NK-92 (cell line): ENCODE measurements around the gene MCL1.
"Not testable (repeated sequence)": the region's sequence is repeated elsewhere in the genome, so short reads cannot be mapped to it uniquely, and the experiment has no call there.

Experiments used
- DNase-seq: peaks from one replicate; lab custom pipeline; 2025; ENCODE audit not compliant: unreplicated experiment; lab: John Stamatoyannopoulos, UW

The MCL1 gene

DNA sequence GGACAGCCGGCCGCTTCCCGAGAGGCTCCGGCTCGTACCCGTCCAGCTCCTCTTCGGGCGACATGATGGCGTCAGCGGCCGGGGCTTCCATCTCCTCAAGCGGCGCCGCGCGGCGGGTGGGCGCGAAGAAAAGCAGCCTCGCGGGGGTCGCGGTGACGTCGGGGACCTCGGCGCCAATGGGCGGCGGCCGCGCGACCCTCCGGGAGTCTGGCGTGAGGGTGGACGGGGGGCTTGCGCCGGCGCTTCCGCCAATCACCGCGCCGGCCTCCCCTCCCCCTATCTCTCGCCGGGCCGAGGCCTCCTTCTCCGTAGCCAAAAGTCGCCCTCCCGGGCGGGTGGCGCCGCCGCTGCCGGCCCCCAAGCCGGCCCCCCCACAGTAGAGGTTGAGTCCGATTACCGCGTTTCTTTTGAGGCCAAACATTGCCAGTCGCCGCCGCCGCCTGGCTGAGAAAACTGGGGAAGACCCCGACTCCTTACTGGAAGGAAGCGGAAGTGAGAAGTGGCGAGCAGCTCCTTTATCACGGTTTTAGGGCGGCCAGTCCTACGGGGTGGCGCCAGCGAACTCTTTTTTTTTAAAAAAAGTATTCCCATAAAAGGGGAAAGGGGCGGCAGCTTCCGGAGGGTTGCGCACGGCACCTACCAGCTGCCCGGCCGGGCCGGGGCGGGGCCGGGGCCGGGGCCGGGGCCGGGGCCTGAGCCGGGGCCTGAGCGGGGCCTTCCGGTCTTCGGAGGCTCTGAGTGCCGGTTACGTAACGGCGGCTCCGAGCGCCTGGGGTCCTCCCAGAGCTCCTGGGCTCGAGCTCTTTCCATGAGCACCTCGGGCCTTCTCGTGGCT lies at the start of gene MCL1:
TSS of gene MCL1 (minus strand) at position 501 of the 835 bp plus-strand sequence. CDS start at position 421, 80 bp downstream.
- DNase-seq = no peak

DNA sequence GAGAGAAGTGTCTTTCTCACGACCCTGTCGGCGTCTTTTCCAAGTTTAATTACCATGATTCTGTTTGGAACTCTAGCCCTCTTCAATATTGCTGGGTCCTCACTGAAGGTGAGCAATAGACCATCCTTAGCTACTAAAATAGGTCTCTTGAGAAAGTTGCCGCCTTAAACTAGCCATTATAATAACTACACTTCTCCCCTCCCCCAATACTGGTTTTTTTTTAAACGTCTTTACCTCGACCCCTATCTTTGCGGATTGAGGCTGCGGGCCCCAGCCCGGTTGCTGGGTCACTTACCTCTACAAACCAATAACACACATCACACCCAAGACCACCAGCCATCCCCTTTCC lies 49.3 kb upstream of the MCL1 start:
- no peak for DNase-seq

DNA sequence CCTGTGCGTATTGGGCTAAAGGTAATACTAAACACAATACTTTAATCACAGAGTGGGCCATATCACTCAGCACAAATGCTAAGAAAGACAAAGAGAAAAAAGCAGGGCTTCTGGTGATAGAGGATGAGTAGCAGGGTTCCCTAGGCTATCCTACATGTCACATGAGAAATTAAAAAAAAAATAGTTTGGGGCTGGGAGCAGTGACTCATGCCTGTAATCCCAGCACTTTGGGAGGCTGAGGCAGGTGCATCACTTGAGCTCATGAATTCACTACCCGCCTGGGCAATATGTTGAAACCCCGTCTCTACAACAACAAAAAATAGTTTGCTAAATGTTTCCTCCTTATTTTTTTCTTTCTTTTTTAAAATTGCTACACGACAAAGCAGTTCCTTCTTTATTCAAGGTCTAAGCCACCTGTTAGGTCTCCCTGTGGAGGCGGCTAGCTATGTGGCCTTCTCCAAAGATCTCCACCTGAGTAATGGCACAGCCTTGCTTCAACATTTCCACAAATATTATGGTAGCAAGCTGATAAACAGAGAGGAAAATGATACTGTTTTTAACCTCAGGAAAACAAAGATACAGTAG lies 48.5 kb upstream of the MCL1 start:
- no peak for DNase-seq

DNA sequence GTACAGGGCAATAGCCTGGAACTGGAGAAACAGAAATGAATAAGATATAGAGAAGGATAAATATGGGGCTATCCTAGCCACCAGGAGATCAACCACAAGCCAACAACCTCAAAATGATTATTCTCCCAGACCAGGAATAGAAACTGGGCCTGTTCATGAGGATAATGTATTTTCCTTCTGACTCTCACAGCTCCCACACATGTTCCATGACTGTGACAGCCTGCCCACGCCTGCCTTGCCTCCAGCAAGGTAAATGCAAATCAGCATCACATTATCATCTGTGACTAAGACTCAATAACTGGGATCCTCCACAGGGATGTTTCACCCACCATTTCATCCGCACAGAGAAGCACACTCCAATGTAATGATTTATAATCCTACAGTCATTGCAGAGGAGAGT lies 46.7 kb upstream of the MCL1 start:
- no peak for DNase-seq

- DNase-seq = not testable (repeated sequence)
These were observed 45.1 kb upstream of the MCL1 start for GRCh38 chr1:150624546-150624945.

DNA sequence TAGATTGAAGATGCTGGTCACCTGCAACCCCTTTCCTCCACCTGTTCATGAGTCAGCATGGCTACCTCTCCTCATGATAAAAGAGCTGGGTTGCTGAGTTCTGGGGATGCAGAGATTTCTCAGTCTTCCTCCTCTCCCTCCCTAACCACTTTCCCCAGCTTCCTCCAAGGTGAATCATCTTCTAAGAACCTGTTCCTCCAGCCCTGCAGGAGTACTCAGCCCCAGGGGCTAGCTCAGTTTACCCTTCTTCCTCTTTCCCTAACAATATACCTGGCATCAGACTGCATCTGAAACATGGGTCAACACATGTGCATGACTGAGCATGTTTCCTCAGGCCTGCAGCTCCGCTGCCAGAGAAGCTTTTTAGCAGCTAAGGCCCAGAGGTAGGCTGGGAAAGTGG lies 44.7 kb upstream of the MCL1 start:
- DNase-seq = not testable (repeated sequence)

DNA sequence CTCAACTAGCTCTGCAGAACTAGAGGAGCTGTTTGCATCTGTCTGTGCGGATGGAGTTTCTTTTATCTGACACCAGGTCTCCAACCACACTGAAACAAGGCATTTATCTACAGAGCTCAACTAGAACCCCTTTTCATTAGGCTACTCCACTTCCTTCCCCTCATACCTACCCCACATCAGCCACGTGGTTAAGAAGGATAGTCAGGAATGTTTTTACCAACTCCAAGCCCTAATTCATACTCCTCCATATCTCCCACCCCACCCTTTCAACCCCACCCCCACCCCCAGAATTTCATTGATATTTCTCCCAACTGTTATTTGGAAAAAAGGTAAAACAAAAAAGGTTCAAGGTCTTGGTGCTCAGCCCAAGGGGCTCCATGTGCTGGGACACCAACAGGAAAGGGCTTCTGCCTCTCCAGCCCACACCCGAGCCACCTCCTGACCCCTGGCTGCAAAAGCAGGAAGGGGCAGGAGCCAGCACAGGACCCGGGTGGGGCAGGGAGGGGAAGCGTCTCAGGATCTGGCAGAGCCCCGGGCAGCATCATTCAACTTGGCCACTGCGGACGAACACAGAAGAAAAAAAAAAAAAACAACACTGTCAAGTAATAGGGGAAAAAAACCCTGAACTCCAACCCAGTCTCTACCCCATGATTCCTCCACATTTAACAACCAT lies 43.0 kb upstream of the MCL1 start:
- no peak for DNase-seq

DNA sequence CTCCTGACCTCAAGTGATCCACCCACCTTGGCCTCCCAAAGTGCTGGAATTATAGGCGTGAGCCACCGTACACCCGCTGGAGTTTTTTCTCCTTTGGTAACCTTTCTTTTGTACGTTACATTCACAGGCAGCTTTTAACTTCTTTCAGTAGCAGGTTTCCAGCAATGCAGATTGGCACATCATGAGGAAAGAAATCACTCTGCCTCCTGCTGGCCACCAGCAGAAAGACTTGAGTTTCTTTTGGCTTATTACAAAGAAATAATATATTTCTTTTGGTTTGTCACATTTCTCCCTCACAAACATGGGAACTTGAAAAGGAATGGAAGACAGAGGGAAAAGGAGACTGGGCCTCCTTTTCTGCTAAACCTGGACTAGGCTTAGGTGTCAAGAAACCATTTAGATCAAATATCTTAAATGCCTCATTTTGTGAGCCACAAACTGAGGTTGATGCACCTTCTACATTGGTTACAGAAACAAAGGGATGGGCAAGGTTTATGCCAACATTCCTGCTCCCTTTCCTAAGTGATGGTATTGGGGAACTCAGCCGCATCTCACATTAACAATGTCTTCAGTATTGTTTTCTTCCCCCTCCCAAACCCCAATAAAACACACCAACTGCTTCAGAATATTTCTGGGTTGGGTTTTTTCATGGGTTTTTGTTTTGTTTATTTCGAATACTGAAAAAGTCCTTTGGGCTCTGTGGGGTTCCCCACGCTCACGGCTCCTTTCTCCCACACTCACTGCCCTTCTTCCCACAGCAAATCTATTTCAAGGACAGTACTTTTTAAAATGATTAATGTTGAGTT lies 42.3 kb upstream of the MCL1 start:
- DNase-seq = no peak

- DNase-seq = no peak
These were observed 41.5 kb upstream of the MCL1 start for GRCh38 chr1:150620919-150621318.

DNA sequence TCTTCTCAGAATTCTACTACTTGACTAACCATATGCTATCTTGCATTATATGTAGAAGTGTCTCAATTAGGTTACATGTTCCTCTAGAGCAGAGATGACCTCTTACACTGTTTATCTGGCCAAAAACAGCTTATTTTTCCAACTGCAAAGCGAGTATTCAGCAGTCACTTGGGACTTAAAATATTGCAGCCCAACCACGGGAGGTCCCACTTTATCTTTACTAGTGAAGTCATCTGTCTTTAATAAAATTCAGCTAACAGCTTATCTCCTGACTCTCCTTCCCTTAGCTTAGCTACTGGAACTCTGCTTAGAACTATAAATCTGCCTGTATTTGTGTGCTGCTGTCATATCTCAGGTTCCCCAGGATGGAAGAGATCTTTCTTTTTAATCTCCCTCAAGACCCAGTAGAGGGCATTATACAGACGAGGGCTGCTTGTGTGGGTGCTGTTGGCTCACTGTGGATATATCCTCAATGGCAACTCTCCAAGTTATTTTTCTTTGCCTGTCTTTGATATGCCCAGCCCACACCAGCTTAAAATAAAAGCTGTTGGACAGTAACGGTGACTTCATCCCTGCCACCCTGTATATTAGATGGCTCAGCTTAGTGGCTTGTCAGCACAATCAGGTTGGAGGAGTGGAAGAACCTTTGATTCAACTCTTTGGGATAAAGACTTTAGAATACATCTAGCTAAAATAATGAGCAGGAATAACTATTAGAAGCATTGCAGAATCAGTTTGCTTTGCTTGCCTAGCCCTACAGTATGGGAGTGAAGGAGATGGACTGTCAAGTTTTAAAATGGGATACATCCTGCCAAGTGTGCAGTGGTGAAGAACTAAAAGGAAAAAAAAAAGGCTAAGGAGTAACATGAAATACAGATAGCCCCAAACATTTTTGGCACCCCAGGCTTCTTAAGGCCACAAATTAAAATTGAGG lies 40.4 kb upstream of the MCL1 start:
- no peak for DNase-seq

- DNase-seq = no peak
These were observed 36.2 kb upstream of the MCL1 start for GRCh38 chr1:150615346-150616201.

DNA sequence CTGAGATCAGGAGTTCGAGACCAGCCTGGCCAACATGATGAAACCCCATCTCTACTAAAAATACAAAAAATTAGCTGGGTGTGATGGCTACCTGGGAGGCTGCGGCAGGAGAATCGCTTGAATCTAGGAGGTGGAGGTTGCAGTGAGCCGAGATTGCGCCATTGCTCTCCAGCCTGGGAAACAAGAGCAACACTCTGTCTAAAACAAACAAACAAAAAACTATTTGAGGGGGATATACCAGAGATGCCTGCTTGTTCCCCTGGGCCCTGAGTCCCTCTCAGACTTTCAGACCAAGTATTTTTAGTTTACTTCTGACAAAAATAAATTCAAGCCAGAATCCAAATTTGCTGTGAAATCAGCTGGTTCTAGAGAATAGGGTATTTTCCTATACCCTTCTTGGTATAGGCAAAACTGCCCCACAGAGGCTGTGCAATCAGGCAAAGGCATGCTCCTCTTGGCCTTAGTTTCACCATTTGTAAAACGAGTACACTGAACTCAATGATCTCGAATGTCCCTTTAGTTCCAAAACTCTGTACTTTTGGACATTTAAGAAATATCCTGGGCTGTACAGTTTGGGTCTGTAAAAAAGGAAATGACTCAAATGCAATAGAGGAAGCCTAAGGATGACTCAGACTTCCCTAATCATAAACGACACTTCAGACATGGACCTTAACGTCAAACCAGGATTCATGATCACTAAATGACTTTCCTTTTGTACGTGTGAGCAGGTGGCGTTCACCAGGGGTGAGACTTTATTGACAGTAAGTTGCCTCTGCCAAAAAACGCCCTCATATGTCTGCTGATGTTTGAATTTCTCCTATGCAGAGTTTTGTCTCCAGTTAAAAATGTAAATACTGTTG lies 33.9 kb upstream of the MCL1 start:
- DNase-seq = no peak

DNA sequence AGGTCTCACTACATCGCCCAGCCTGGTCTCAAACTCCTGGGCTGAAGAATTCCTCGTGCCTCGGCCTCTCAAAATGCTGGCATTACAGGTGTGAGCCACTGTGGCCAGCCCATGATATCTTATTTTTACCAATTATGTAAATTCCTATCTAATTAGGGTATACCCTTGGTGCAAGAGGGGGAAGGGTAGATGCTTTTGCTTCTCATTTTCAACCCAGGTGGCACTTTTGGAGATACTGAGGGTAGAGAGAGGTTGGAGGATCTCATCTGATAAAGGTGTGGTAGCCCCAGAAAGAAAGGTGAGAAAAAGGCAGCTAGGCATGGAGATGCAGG lies 32.6 kb upstream of the MCL1 start:
- DNase-seq = no peak

DNA sequence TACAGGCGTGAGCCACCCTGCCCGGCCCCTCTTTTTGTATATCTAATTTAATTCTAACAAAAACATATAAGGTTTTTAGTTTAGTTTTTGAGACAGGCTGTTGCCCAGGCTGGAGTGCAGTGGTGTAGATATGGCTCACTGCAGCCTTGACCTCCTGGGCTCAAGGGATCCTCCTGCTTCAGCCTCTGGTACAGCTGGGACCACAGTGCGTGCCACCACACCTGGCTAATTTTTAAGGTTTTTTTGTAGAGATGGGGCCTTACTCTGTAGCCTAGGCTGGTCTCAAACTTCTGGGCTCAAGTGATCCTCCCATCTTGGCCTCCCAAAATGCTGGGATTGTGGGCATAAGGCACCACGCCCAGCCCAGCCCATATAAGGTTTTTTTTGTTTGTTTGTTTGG lies 31.2 kb upstream of the MCL1 start:
- no peak for DNase-seq

DNA sequence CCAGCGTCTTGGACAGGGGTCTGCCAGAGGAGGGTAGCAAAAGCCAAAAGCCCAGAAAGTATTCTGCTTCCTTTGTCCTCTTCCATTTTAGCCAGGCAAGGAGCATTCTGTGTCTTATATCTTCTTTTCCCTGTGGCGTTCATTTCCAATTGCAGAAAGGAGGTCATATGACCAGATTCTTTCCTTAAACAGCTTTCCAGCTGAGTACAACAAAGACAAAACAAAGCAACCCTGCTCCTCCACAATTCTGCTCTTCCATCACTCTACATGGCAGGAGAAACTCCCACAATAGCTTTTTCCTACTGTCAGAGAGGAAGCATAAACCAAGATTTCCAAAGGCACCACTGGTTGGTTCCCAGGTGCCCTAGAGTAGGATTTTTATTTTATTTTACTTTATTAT lies 30.3 kb upstream of the MCL1 start:
- DNase-seq = no peak

- no peak for DNase-seq
These were observed 27.2 kb upstream of the MCL1 start for GRCh38 chr1:150606463-150607142.

- DNase-seq = not testable (repeated sequence)
These were observed 26.0 kb upstream of the MCL1 start for GRCh38 chr1:150605451-150605731.

DNA sequence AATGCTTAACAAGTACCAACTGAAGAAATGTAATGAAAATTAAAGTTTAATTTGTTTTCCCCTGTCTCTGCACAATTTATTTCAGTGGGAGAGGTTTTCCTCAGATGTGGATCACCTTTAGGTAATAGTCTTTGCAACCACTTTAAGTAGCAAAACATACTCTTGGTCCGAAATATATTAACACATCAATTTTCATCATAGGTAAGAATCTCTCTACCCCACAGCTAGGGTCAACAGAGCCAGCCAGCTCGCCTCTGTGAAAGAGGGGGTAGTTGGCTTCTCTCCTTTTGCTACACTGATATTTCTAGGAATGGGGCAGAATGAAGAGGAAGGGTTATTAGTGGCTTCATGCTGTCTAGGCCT lies 24.8 kb upstream of the MCL1 start:
- DNase-seq = no peak
